Spleen (tissue), 7 donors: ENCODE data around the gene ERCC6L2.

Source experiments
- POLR2A ChIP-seq, 3 donors: fragments of 450-650 bp; IDR thresholded peaks; one replicate each; pipeline ENCODE4 v1.5.1; 2017; ENCODE audit warnings: antibody characterized with exemption in 3 of 3, mild to moderate bottlenecking in 1 of 3
- POLR2AphosphoS5 ChIP-seq, 3 donors: sonication (generic); formaldehyde crosslinking; IDR thresholded peaks; one replicate each; pipeline ENCODE4 v1.5.1; 2017; ENCODE audit warnings: antibody characterized with exemption in 3 of 3
- TF ChIP-seq, protein P1 (sequence below), 11 experiments: fragments of 200-600 bp in 7 of 11; fragments of 450-650 bp in 4 of 11; sonication (generic) in 4 of 11; IDR thresholded peaks in 8 of 11; conservative IDR thresholded peaks in 3 of 11; 1 replicate in 7 of 11; 2 replicates in 4 of 11; pipeline versions ENCODE4 v1.4.0 to v1.8.0; 2016 to 2021; ENCODE audit warnings: antibody characterized with exemption in 11 of 11, inconsistent platforms in 4 of 11, mild to moderate bottlenecking in 1 of 11
- donor health status: DM: no; HTN: no; CAD: no; lungs with moderate emphysema.
- donor health status: DM: no; HTN: no; CAD: no.
- donor health status: DM: no; HTN: no; CAD: no.

DNA sequence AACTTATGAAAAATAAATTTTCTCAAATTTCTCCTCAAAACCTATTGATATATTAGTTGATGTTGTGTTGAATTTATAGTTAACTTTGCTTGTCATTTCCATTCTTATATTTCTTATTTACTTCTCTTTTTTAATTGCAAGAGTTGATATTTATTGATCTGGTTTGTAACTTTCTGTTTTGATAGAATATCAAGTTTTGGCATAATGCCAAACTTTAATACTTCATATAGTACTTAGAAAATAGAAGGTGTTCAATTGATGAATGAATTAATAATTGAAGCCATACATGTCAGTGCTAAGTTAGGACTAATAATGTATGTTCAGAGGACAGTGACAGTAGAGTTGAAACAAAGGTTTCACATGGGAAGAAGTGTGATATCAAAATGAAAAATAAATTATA, 27.9 kb downstream of the ERCC6L2 start:
- TF ChIP-seq, protein P1, sequence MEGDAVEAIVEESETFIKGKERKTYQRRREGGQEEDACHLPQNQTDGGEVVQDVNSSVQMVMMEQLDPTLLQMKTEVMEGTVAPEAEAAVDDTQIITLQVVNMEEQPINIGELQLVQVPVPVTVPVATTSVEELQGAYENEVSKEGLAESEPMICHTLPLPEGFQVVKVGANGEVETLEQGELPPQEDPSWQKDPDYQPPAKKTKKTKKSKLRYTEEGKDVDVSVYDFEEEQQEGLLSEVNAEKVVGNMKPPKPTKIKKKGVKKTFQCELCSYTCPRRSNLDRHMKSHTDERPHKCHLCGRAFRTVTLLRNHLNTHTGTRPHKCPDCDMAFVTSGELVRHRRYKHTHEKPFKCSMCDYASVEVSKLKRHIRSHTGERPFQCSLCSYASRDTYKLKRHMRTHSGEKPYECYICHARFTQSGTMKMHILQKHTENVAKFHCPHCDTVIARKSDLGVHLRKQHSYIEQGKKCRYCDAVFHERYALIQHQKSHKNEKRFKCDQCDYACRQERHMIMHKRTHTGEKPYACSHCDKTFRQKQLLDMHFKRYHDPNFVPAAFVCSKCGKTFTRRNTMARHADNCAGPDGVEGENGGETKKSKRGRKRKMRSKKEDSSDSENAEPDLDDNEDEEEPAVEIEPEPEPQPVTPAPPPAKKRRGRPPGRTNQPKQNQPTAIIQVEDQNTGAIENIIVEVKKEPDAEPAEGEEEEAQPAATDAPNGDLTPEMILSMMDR (IDR thresholded peaks at IDR 0.05 in 8 of 11, conservative IDR thresholded peaks at IDR 0.05 in 3 of 11): no peak
- TF ChIP-seq POLR2A (IDR thresholded peaks at IDR 0.05): no peak
- TF ChIP-seq POLR2AphosphoS5 (IDR thresholded peaks at IDR 0.05): no peak
